GM23338 (cell line): Measurements from ENCODE around the gene PDX1.

Experiments
- CREB1 ChIP-seq: fragments of 250-450 bp; sonication (Bioruptor Pico); IDR thresholded peaks from 2 replicates; pipeline ENCODE4 v1.5.0; 2020; ENCODE audit warnings: low read depth, mild to moderate bottlenecking, moderate library complexity
- EZH2 ChIP-seq: fragments of 200-600 bp; sonication (generic); IDR thresholded peaks from one replicate; pipeline ENCODE4 v1.8.0; 2017; ENCODE audit warnings: antibody characterized with exemption, mild to moderate bottlenecking, low read depth; ENCODE audit not compliant: unreplicated experiment
- EZH2phosphoT487 ChIP-seq: fragments of 200-600 bp; sonication (generic); IDR thresholded peaks from one replicate; pipeline ENCODE4 v1.8.1; 2018; ENCODE audit warnings: antibody characterized with exemption; ENCODE audit not compliant: unreplicated experiment
- NANOG ChIP-seq: IDR thresholded peaks from 2 replicates; pipeline ENCODE4 v1.6.1; 2016; ENCODE audit warnings: antibody characterized with exemption, borderline replicate concordance
- POLR2AphosphoS5 ChIP-seq: IDR thresholded peaks from 2 replicates; pipeline ENCODE4 v1.6.1; 2016; ENCODE audit warnings: antibody characterized with exemption, low read depth
- ZNF114 ChIP-seq: fragments of 250-450 bp; sonication (Bioruptor Pico); IDR thresholded peaks from 2 replicates; pipeline ENCODE4 v1.5.0; 2020; ENCODE audit warnings: mild to moderate bottlenecking, moderate library complexity
- TF ChIP-seq, protein P1 (sequence below), 2 experiments: fragments of 200-600 bp in 1 of 2; sonication (generic) in 1 of 2; conservative IDR thresholded peaks; 2 replicates each; pipeline versions ENCODE4 v1.5.1 to v1.6.1; 2016 to 2017; ENCODE audit warnings: antibody characterized with exemption in 2 of 2, low read depth in 2 of 2, mild to moderate bottlenecking in 2 of 2, moderate library complexity in 1 of 2

DNA sequence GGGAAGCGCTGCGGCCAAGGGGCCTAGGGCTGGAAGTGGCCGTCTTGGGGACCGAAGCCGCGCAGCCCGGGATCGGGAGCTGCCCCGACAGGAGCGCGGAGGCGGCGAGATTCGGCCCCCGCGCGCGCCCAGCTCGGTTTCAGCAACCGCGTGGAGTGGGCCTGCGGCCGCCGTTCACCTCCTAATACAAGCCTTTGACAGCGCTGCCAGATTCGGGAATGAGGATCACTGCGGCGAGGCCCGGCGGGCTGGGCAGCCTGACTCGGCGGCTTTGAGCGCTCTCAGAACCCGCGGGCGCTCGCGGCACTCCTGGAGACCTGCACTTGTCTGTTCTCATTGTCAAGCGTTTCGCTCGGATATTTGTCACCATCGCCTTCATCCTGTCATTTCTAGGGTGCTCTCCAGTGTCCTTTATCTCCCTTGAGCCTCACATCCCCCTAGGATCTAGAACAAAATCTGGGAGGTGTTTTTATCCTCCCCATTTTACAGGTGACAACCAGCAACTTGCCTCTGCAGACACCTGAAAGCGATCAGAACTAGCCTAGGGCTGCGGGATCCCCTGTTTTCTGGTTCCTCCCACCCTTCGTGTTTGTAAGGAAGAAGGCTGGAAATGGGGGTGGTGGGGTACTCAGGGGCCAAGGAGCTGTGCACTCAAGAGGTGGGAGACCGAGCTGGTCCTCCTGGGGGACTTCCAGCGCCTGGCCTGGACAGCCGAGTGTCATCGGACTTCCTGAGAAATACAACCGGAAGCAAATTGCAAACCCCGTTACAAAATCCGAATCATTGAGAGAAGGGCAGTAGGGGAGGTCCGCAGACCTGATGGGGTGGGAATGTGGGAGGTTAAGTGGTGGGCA, 50.8 kb downstream of the PDX1 start:
- TF ChIP-seq NANOG (no peak), EZH2 (peak; percentile 66), CREB1 (CRISPR knock-in tag) (no peak), EZH2phosphoT487 (peak; percentile 92), POLR2AphosphoS5 (no peak), ZNF114 (CRISPR knock-in tag) (no peak)
- TF ChIP-seq, protein P1, sequence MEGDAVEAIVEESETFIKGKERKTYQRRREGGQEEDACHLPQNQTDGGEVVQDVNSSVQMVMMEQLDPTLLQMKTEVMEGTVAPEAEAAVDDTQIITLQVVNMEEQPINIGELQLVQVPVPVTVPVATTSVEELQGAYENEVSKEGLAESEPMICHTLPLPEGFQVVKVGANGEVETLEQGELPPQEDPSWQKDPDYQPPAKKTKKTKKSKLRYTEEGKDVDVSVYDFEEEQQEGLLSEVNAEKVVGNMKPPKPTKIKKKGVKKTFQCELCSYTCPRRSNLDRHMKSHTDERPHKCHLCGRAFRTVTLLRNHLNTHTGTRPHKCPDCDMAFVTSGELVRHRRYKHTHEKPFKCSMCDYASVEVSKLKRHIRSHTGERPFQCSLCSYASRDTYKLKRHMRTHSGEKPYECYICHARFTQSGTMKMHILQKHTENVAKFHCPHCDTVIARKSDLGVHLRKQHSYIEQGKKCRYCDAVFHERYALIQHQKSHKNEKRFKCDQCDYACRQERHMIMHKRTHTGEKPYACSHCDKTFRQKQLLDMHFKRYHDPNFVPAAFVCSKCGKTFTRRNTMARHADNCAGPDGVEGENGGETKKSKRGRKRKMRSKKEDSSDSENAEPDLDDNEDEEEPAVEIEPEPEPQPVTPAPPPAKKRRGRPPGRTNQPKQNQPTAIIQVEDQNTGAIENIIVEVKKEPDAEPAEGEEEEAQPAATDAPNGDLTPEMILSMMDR (conservative IDR thresholded peaks at IDR 0.05; ENCODE audit: low read depth in 2 of 2) = no peak
